ENCODE measurements around the gene PINK1.
A peak's percentile ranks its signal among the peaks of the same experiment; 100 is the strongest.

Gene PINK1

DNA sequence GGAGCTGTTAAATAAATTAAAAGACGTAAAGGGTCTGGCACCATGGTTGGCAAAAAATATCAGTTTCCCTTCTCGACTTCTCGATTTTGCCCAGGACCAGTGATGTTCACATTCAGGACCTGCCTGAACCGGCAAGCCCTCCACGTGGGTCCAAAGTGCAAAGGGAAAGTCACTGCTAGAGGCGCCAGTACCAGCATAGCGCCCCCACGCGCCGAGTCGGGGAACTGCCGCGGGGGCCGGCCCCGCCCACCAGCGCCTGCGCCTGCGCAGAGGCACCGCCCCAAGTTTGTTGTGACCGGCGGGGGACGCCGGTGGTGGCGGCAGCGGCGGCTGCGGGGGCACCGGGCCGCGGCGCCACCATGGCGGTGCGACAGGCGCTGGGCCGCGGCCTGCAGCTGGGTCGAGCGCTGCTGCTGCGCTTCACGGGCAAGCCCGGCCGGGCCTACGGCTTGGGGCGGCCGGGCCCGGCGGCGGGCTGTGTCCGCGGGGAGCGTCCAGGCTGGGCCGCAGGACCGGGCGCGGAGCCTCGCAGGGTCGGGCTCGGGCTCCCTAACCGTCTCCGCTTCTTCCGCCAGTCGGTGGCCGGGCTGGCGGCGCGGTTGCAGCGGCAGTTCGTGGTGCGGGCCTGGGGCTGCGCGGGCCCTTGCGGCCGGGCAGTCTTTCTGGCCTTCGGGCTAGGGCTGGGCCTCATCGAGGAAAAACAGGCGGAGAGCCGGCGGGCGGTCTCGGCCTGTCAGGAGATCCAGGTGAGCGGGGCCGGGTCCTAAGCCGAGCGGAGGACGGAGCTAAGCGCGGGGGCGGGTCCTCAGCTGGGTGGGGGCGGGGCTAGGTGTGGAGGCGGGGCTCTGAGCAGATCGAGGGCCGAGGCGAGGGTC, at the start of gene PINK1:
Gene PINK1 (plus strand): TSS at position 269 of the 875 bp plus-strand sequence. CDS start 91 bp downstream, at position 360.
- TF ChIP-seq, protein P1, sequence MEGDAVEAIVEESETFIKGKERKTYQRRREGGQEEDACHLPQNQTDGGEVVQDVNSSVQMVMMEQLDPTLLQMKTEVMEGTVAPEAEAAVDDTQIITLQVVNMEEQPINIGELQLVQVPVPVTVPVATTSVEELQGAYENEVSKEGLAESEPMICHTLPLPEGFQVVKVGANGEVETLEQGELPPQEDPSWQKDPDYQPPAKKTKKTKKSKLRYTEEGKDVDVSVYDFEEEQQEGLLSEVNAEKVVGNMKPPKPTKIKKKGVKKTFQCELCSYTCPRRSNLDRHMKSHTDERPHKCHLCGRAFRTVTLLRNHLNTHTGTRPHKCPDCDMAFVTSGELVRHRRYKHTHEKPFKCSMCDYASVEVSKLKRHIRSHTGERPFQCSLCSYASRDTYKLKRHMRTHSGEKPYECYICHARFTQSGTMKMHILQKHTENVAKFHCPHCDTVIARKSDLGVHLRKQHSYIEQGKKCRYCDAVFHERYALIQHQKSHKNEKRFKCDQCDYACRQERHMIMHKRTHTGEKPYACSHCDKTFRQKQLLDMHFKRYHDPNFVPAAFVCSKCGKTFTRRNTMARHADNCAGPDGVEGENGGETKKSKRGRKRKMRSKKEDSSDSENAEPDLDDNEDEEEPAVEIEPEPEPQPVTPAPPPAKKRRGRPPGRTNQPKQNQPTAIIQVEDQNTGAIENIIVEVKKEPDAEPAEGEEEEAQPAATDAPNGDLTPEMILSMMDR (IDR thresholded peaks at IDR 0.05; ENCODE audit: low read depth, low read length, missing control alignments) = peak; percentile 93
- H3K4me3 ChIP-seq (ENCODE audit: low read depth, low read length) = peak within 1 kb of the TSS; percentile 75
- in situ Hi-C loops (cut with HindIII; ENCODE audit: low sequenced_read_pairs) = loop anchor here (25.0 kb wide), 1 partner anchor 96 kb away; no protein-coding TSS in a partner anchor
- peak; percentile 23 for DNase-seq (ENCODE audit: low read depth)

DNA sequence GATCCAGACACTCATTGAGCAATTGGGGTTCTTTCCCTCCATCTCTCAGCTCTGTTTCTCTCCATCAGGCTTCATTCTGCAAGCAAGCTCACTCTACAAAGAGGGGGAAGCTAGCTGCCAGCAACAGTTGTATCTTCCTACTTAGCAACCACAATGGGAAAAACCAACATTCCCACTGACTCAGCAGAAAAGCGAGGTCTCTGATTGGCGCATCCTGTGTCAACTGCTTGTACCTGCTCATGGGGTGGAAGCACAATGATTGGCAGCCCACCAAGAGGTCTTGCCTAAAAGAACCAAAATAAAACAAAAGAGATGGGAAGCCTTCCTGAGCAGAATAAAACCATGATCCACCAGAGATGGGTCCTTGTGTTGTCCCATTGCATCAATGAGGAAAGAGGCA, 48.4 kb upstream of the PINK1 start:
- TF ChIP-seq, protein P1 (IDR thresholded peaks at IDR 0.05; ENCODE audit: low read depth, low read length, missing control alignments) = no peak
- DNase-seq (ENCODE audit: low read depth) = no peak
- in situ Hi-C loops (cut with HindIII; ENCODE audit: low sequenced_read_pairs) = no loop called here
- no peak overlapping the region for H3K4me3 ChIP-seq (ENCODE audit: low read depth, low read length)

- in situ Hi-C loops (cut with HindIII; ENCODE audit: low sequenced_read_pairs) = no loop called here
- TF ChIP-seq, protein P1 (IDR thresholded peaks at IDR 0.05; ENCODE audit: low read depth, low read length, missing control alignments) = no peak
- H3K4me3 ChIP-seq (ENCODE audit: low read depth, low read length) = no peak overlapping the region
- no peak for DNase-seq (ENCODE audit: low read depth)
These were observed 46.2 kb upstream of the PINK1 start for GRCh38 chr1:20586953-20587660.

GRCh38 chr1:20587661-20588053, 45.6 kb upstream of the PINK1 start:
- TF ChIP-seq, protein P1 (IDR thresholded peaks at IDR 0.05; ENCODE audit: low read depth, low read length, missing control alignments) = no peak
- DNase-seq (ENCODE audit: low read depth) = no peak
- in situ Hi-C loops (cut with HindIII; ENCODE audit: low sequenced_read_pairs) = no loop called here
- H3K4me3 ChIP-seq (ENCODE audit: low read depth, low read length) = no peak overlapping the region

- H3K4me3 ChIP-seq (ENCODE audit: low read depth, low read length) = no peak within 1 kb of the TSS
- no peak for DNase-seq (ENCODE audit: low read depth)
- TF ChIP-seq, protein P1 (IDR thresholded peaks at IDR 0.05; ENCODE audit: low read depth, low read length, missing control alignments) = no peak
- in situ Hi-C loops (cut with HindIII; ENCODE audit: low sequenced_read_pairs) = no loop called here
These were observed 44.5 kb upstream of the PINK1 start, which contains the start of gene CDA for GRCh38 chr1:20588634-20589225. TSS of gene CDA (plus strand) at chr1:20589097. CDS start at chr1:20589130, 33 bp downstream.
